Retinal pigment epithelial cell (primary cell): ENCODE results near the gene TENM3.

Source experiments
- DNase-seq: peaks from one replicate; pipeline ENCODE4 v3.0.0-alpha.2; 2010; ENCODE audit warnings: low read depth
- H3K4me3 ChIP-seq: 2 replicates; pipeline ENCODE4 v1.5.1; 2011; ENCODE audit warnings: mild to moderate bottlenecking, low read length, control low read depth, moderate library complexity
- TF ChIP-seq, protein P1 (sequence below): conservative IDR thresholded peaks from 2 replicates; pipeline ENCODE4 v1.5.1; 2011; ENCODE audit warnings: low read depth, low read length, control low read depth, inconsistent platforms

TENM3 gene

DNA sequence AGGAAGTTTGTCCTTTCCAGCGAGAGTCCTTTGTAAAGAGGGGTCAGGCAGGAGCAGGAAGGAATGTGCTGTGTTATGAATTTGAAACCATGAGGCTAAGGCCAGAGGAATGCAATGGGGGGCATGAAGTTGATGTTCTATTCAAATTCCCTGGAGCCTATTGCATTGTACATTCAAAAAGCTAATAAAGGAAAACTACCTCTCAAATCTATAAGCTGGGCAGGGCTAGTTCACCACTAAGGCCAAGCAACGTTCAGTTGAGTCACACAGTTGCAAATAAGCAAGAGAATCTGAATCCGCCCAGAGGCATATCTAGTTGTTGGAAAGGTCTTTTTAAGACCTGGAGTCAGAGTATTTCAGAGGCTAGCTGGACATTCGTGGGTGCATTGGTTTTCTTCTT, 525.6 kb downstream of the TENM3 start:
- TF ChIP-seq, protein P1, sequence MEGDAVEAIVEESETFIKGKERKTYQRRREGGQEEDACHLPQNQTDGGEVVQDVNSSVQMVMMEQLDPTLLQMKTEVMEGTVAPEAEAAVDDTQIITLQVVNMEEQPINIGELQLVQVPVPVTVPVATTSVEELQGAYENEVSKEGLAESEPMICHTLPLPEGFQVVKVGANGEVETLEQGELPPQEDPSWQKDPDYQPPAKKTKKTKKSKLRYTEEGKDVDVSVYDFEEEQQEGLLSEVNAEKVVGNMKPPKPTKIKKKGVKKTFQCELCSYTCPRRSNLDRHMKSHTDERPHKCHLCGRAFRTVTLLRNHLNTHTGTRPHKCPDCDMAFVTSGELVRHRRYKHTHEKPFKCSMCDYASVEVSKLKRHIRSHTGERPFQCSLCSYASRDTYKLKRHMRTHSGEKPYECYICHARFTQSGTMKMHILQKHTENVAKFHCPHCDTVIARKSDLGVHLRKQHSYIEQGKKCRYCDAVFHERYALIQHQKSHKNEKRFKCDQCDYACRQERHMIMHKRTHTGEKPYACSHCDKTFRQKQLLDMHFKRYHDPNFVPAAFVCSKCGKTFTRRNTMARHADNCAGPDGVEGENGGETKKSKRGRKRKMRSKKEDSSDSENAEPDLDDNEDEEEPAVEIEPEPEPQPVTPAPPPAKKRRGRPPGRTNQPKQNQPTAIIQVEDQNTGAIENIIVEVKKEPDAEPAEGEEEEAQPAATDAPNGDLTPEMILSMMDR, result no peak
- DNase-seq, result no peak
- no peak overlapping the region for H3K4me3 ChIP-seq

DNA sequence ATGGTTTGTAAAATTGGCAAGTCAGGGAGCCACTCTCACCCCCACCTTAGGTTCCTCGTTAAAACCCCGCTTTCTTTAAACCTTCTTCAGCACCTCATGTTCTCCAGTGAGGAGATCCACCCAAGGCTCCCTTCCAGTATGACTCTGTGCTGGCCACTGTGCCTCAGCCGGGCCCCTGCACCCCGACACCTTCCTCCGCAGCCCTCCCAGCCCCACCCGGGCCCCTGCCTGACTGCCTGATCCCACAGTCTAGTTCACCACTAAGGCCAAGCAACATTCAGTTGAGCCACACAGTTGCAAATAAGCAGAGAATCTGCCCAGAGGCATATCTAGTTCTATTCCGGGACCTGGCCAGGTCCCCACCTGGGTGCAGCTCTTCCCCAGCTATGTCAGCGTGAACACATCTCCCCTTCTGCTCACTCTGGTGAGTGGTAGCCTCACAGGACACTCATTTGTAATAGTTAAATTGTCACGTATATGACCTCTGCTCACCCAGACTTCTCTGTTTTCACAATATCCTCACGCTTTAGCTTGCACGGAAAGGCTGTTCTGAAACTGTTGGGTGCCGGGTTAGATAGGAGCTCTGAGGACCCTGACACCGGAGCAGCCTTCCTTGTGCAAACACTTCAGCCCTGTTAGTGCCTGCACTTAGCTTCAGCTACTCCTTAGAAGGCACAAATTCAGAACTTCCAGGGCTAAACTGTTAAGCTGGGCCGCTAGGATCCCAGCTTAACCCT, 527.2 kb downstream of the TENM3 start:
- DNase-seq, result no peak
- no peak overlapping the region for H3K4me3 ChIP-seq
- TF ChIP-seq, protein P1, result no peak

DNA sequence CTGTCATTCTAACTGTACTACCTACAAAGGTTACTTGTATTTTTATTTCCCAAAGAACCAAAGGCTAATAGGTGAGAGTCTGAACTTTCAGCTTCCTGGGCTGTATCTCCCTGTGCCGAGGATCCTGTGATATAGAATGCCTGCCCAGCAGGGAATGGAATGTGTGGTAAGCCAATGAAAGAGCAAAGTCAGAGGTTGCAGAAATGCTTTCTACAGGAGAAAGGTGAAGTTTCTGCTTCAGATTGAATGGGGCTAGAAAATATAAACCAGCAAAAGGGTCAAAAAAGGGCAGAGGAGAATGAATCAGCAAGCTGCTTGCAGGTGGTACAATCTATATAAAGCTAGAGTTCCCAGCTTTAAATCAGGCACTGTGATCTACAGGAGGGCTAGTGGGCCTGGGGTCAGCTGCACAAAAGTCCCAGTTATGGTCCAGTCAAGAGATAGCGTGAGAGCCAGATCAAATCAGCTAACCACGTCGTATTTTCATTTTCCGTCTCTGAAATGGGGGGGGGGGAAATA, 527.9 kb downstream of the TENM3 start:
- no peak for DNase-seq
- H3K4me3 ChIP-seq, result no peak overlapping the region
- TF ChIP-seq, protein P1, result no peak

DNA sequence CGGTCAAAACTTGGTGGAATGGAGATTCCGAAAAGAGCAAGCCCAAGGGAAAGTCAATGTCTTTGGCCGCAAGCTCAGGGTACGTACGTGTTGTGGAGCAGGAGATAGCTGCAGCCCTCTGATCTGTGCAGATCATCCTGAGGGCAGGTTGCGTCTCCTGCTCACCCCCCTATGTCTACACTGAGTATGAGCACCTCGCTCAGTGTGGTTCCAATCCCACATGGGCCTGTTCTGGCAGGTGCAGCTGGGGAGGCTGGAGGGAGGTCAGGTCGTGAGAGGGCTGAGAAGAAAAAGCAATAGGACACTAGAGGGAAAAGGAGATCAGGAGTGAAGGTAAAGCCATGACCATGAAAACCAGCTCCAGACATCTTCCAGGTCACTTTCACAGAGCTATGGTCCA, 531.9 kb downstream of the TENM3 start:
- no peak overlapping the region for H3K4me3 ChIP-seq
- no peak for DNase-seq
- TF ChIP-seq, protein P1, result no peak

DNA sequence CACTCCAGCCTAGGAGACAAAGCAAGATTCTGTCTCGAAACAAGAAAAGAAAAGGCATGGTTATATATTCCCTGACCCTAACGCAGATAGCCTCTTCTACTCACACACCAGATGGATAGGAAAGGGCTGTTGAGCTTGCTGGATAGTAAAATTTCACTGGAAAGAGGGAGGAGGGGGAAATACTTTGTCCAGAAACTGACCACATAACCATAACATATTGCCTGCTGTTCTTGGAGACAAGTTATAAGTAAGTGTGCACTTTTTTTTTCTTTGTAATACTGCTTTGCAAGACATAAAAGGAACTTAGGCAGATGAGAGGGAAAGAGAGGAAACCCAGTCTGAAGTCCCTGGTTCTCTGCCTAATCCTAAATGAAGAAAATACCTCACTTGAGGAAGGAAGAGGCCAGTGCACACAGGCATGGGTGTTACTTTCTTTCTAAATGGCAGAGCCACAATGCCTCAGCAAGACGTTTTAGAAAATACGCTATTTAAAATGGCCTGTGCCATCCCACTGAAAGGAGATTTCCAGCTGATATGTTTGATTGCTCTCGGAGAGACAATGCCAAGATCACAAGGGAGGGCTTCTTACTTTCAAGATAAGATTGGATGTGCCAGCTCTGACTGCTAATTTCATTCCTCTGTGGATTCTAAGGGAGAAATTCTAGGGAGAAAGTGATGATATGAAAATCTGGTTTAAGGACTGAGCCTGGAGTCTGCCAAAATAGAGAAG, 533.3 kb downstream of the TENM3 start:
- no peak overlapping the region for H3K4me3 ChIP-seq
- TF ChIP-seq, protein P1, result no peak
- no peak for DNase-seq

DNA sequence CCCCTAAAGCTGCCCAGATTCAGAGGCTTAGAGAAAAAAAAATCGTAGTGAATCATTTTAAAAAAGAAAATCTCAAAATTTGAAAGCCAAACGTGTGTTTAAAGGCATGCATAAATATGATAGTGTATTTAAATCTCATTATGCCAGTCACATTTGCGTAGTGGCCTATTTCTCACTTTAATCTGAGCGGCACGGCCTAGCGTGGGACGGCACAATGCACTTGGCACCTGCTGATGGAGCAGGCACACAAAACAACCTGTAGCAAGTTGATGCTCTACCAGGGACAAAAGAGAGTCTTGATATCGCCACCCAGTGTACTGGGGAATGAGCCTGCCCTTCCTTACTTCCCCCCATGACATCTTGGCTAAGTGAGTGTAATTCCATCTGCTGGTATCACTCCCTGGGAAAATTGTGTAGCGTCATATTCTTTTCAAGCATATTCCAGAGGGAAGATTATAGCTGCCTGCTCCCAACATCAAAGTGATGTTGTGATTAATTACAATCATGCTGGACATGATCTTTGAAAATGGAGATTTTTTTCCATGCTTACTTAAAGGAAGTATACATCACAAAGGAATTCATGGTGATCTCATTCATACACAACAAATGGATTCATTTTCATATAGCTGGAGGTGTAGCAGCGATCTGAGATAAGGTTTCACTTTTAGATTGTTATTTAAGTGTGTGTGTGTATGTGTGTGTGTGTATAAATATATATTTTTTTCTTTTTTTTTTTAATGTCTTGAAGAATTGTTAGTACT, 535.2 kb downstream of the TENM3 start:
- no peak for DNase-seq
- no peak overlapping the region for H3K4me3 ChIP-seq
- TF ChIP-seq, protein P1, result no peak
